Measurements from ENCODE around the gene NFAM1.

- TF ChIP-seq POLR2A (IDR thresholded peaks at IDR 0.05; ENCODE audit: borderline replicate concordance, extremely low read depth, insufficient read depth, insufficient read length) (no peak), EZH2phosphoT487 (IDR thresholded peaks at IDR 0.05; ENCODE audit: borderline replicate concordance) (no peak), POLR2AphosphoS5 (IDR thresholded peaks at IDR 0.05; ENCODE audit: low read depth, low read length) (no peak), CEBPB (IDR thresholded peaks at IDR 0.05; ENCODE audit: low read depth) (no peak), EZH2 (IDR thresholded peaks at IDR 0.05) (no peak), ELF1 (IDR thresholded peaks at IDR 0.05; ENCODE audit: borderline replicate concordance, low read depth) (no peak), REST (IDR thresholded peaks at IDR 0.05; ENCODE audit: low read depth) (no peak), MAX (IDR thresholded peaks at IDR 0.05) (no peak), TCF7L2 (IDR thresholded peaks at IDR 0.05; ENCODE audit: borderline replicate concordance, extremely low read depth, insufficient read depth, insufficient read length) (no peak)
- TF ChIP-seq, protein P1, sequence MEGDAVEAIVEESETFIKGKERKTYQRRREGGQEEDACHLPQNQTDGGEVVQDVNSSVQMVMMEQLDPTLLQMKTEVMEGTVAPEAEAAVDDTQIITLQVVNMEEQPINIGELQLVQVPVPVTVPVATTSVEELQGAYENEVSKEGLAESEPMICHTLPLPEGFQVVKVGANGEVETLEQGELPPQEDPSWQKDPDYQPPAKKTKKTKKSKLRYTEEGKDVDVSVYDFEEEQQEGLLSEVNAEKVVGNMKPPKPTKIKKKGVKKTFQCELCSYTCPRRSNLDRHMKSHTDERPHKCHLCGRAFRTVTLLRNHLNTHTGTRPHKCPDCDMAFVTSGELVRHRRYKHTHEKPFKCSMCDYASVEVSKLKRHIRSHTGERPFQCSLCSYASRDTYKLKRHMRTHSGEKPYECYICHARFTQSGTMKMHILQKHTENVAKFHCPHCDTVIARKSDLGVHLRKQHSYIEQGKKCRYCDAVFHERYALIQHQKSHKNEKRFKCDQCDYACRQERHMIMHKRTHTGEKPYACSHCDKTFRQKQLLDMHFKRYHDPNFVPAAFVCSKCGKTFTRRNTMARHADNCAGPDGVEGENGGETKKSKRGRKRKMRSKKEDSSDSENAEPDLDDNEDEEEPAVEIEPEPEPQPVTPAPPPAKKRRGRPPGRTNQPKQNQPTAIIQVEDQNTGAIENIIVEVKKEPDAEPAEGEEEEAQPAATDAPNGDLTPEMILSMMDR (IDR thresholded peaks at IDR 0.05 in 2 of 3, conservative IDR thresholded peaks at IDR 0.05 in 1 of 3; ENCODE audit: borderline replicate concordance in 1 of 3, insufficient read depth in 1 of 3, low read depth in 2 of 3, low read length in 2 of 3), result no peak
Measured at GRCh38 chr22:42337356-42337755, 94.8 kb downstream of the NFAM1 start.
